ENCODE measurements around the gene KAZN.
"Not testable (repeated sequence)": the region's sequence is repeated elsewhere in the genome, so short reads cannot be mapped to it uniquely, and the experiment has no call there.

Gene KAZN

DNA sequence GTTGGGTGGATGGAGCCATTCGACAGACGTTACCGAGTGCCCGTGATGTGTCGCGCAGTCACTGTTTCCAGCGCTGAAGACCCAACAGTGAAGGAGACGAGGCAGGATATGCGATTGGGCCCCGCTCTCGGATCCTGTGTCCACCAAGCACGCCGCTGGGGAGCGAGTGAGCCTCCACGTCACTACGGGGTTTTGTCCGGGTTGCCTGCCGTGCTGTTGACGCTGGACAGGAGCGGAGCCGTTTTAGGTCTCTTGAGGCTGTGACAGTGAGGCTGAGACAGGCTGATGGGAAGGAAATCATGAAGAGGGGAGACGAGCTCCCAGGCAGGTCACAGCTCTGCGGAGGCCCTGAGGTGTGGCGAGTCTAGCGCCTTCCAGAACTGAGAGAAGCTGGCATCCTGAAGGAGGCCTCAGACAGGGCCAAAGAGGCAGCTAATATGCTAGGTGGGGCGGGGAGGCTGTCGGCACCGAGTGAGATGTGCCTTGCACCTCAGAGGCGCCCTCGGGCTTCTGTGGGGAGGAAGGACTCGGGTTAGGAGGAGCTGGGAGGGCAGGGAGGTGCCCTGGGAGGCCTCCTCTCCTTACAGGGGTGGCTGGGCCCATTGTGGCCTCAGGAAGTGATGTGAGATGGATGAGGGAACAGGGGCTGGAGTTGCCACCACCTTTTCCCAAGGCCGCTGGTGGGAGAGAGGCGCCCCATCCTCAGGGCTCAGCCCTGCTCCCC is 359.1 kb downstream of the KAZN start:
- TF ChIP-seq, protein P1, sequence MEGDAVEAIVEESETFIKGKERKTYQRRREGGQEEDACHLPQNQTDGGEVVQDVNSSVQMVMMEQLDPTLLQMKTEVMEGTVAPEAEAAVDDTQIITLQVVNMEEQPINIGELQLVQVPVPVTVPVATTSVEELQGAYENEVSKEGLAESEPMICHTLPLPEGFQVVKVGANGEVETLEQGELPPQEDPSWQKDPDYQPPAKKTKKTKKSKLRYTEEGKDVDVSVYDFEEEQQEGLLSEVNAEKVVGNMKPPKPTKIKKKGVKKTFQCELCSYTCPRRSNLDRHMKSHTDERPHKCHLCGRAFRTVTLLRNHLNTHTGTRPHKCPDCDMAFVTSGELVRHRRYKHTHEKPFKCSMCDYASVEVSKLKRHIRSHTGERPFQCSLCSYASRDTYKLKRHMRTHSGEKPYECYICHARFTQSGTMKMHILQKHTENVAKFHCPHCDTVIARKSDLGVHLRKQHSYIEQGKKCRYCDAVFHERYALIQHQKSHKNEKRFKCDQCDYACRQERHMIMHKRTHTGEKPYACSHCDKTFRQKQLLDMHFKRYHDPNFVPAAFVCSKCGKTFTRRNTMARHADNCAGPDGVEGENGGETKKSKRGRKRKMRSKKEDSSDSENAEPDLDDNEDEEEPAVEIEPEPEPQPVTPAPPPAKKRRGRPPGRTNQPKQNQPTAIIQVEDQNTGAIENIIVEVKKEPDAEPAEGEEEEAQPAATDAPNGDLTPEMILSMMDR (IDR thresholded peaks at IDR 0.05; ENCODE audit: low read depth, low read length, missing control alignments): no peak
- H3K4me3 ChIP-seq (ENCODE audit: low read depth, low read length): no peak overlapping the region

DNA sequence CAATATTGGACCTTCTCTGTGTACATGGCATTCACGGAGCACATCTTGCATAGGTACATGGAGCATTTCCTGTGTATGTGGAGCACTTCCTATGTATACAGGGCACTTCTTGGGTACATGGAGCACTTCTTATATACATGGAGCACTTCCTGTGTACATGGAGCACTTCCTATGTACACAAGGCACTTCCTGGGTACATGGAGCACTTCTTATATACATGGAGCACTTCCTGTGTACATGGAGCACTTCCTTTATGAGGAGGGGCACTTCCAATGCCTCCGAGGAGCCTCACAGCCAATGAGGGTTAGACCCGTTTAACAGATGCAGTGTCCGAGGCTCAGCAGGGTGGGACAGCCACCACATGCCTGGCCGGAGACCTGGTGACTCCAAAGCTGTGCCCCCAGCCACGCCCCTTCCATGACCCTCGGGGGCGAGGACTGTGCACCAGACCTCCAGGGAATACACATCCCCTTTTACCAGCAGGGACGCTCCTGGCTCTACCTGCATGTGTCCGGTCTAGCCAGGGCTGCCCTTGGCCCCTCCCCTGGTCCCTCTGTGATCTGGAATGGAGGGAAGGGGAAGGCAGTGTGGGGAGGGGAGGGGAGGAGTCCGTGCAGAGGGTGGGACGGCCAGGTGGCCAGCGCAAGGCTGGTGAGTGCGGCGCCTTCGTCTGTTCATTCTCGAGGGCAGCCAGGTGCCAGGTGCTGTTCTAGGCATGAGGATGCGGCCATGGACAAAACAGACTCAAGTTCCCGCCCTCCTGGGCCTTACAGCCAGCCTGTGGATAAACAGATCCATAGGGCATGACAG is 360.0 kb downstream of the KAZN start:
- no peak overlapping the region for H3K4me3 ChIP-seq (ENCODE audit: low read depth, low read length)
- no peak for DNase-seq (ENCODE audit: low read depth)
- TF ChIP-seq, protein P1 (IDR thresholded peaks at IDR 0.05; ENCODE audit: low read depth, low read length, missing control alignments): no peak

More for the DNA sequence above, 359.1 kb downstream of the KAZN start:
- DNase-seq (ENCODE audit: low read depth): no peak

GRCh38 chr1:14959059-14959694 is 360.7 kb downstream of the KAZN start:
- no peak for DNase-seq (ENCODE audit: low read depth)
- H3K4me3 ChIP-seq (ENCODE audit: low read depth, low read length): no peak overlapping the region
- TF ChIP-seq, protein P1 (IDR thresholded peaks at IDR 0.05; ENCODE audit: low read depth, low read length, missing control alignments): no peak

- TF ChIP-seq, protein P1 (IDR thresholded peaks at IDR 0.05; ENCODE audit: low read depth, low read length, missing control alignments): no peak
- H3K4me3 ChIP-seq (ENCODE audit: low read depth, low read length): no peak overlapping the region
- DNase-seq (ENCODE audit: low read depth): no peak
Observed at GRCh38 chr1:14961661-14962267, 363.3 kb downstream of the KAZN start.

- DNase-seq (ENCODE audit: low read depth): no peak
- no peak overlapping the region for H3K4me3 ChIP-seq (ENCODE audit: low read depth, low read length)
- TF ChIP-seq, protein P1 (IDR thresholded peaks at IDR 0.05; ENCODE audit: low read depth, low read length, missing control alignments): no peak
Observed at GRCh38 chr1:14962407-14962806, 363.9 kb downstream of the KAZN start.

DNA sequence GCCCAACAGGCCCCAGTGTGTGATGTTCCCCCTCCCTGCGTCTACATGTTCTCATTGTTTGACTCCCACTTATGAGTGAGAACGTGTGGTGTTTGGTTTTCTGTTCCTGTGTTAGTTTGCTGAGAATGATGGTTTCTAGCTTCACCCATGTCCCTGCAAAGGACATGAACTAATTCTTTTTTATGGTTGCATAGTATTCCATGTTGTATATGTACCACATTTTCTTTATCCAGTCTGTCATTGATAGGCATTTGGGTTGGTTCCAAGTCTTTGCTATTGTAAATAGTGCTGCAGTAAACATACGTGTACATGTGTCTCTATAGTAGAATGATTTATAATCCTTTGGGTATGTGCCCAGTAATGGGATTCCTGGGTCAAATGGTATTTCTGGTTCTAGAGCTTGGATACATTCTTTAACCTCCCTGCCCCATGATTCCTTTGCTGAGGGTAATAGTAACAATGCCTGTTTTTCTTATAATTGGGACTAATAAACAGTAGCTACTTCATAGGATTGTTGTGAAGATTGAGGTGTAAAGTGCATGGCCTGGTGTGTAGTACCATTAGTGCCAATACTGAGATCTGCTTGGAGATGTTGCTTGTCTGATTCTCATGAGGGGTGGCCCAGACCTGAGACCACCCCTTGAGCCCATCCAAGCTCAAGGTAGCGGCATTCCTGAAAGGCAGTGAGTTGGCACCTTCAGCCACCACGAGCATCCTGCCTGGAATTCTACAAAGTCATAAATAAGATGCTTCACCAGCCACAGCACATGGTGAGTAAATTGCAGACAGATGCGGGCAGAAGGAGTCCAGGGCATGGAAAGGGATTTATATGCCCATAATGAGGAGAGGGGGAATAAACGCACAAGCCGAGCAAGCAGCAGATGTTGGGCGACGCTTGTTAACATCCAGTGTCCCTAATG is 365.6 kb downstream of the KAZN start:
- H3K4me3 ChIP-seq (ENCODE audit: low read depth, low read length); DNase-seq (ENCODE audit: low read depth): not testable (repeated sequence)

Data from GM12864 (cell line).